ENCODE measurements around the gene GRIN3A. TPM values are rescaled to one million over a fixed set of nuclear protein-coding genes. Genes with fewer than 3 reads are reported as not detected.

Gene GRIN3A
- total RNA-seq, 1 donor = not detected

GRCh38 chr9:101639785-101640665 is 98.4 kb downstream of the GRIN3A start:
- no peak for TF ChIP-seq CTCF (IDR thresholded peaks at IDR 0.05; ENCODE audit: insufficient read depth, low read depth, low read length)

GRCh38 chr9:101639311-101639710 is 99.1 kb downstream of the GRIN3A start:
- DNase-seq (ENCODE audit: low read depth) = no peak
- TF ChIP-seq CTCF (IDR thresholded peaks at IDR 0.05; ENCODE audit: insufficient read depth, low read depth, low read length) = no peak
- H3K4me3 ChIP-seq (ENCODE audit: low read depth, low read length) = no peak overlapping the region

More at GRCh38 chr9:101639785-101640665, 98.4 kb downstream of the GRIN3A start:
- DNase-seq (ENCODE audit: low read depth) = no peak
- no peak overlapping the region for H3K4me3 ChIP-seq (ENCODE audit: low read depth, low read length)

- no peak for TF ChIP-seq CTCF (IDR thresholded peaks at IDR 0.05; ENCODE audit: insufficient read depth, low read depth, low read length)
- no peak overlapping the region for H3K4me3 ChIP-seq (ENCODE audit: low read depth, low read length)
- DNase-seq (ENCODE audit: low read depth) = no peak
Observed at GRCh38 chr9:101636247-101636646, 102.2 kb downstream of the GRIN3A start.

GRCh38 chr9:101635473-101635872 is 103.0 kb downstream of the GRIN3A start:
- H3K4me3 ChIP-seq (ENCODE audit: low read depth, low read length) = no peak overlapping the region
- DNase-seq (ENCODE audit: low read depth) = no peak
- no peak for TF ChIP-seq CTCF (IDR thresholded peaks at IDR 0.05; ENCODE audit: insufficient read depth, low read depth, low read length)

GRCh38 chr9:101634741-101635409 is 103.6 kb downstream of the GRIN3A start:
- no peak for DNase-seq (ENCODE audit: low read depth)

GRCh38 chr9:101632611-101633010 is 105.8 kb downstream of the GRIN3A start:
- no peak overlapping the region for H3K4me3 ChIP-seq (ENCODE audit: low read depth, low read length)
- TF ChIP-seq CTCF (IDR thresholded peaks at IDR 0.05; ENCODE audit: insufficient read depth, low read depth, low read length) = no peak
- DNase-seq (ENCODE audit: low read depth) = no peak

More at GRCh38 chr9:101634741-101635409, 103.6 kb downstream of the GRIN3A start:
- no peak overlapping the region for H3K4me3 ChIP-seq (ENCODE audit: low read depth, low read length)
- no peak for TF ChIP-seq CTCF (IDR thresholded peaks at IDR 0.05; ENCODE audit: insufficient read depth, low read depth, low read length)

Measured in fibroblast of villous mesenchyme (primary cell).